K562 (cell line): ENCODE results near the gene WWP2.

Source experiments
- MTF1 ChIP-seq: fragments of 250-450 bp; sonication (Bioruptor Pico); IDR thresholded peaks from 2 replicates; pipeline ENCODE4 v1.9.0; 2021; ENCODE audit warnings: moderate library complexity, mild to moderate bottlenecking, inconsistent platforms, borderline replicate concordance
- TF ChIP-seq, protein P1 (sequence below), 3 experiments: IDR thresholded peaks in 2 of 3; conservative IDR thresholded peaks in 1 of 3; 2 replicates each; pipeline ENCODE4 v1.5.1; 2011 to 2012; ENCODE audit warnings: low read length in 3 of 3, mild to moderate bottlenecking in 3 of 3, control low read depth in 2 of 3, improper control_type of control experiment in 1 of 3, inconsistent platforms in 1 of 3, low read depth in 1 of 3, mixed read lengths in 1 of 3, moderate library complexity in 1 of 3; ENCODE audit not compliant: insufficient read depth in 2 of 3

DNA sequence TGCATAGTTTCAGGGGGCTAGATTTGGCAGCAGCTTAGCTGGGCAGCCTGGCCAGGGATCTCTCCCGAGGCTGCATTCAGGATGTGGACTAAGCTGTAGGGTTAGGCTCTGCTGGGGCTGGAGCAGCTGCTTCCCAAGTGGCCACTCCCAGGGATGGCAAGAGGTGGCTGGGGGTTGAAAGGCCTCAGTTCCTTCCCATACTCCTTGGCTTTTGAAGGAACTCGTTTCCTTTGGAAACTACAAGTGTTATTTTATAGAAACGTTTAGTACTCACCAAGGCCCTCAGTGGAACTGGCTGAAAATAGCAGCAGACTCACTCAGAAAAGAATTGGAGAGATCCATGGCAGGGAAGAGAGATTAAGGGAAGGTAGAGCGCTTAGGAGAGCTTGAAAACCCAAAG is 76.4 kb downstream of the WWP2 start:
- TF ChIP-seq MTF1 (CRISPR knock-in tag): no peak
- TF ChIP-seq, protein P1, sequence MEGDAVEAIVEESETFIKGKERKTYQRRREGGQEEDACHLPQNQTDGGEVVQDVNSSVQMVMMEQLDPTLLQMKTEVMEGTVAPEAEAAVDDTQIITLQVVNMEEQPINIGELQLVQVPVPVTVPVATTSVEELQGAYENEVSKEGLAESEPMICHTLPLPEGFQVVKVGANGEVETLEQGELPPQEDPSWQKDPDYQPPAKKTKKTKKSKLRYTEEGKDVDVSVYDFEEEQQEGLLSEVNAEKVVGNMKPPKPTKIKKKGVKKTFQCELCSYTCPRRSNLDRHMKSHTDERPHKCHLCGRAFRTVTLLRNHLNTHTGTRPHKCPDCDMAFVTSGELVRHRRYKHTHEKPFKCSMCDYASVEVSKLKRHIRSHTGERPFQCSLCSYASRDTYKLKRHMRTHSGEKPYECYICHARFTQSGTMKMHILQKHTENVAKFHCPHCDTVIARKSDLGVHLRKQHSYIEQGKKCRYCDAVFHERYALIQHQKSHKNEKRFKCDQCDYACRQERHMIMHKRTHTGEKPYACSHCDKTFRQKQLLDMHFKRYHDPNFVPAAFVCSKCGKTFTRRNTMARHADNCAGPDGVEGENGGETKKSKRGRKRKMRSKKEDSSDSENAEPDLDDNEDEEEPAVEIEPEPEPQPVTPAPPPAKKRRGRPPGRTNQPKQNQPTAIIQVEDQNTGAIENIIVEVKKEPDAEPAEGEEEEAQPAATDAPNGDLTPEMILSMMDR (IDR thresholded peaks at IDR 0.05 in 2 of 3, conservative IDR thresholded peaks at IDR 0.05 in 1 of 3; ENCODE audit: insufficient read depth in 2 of 3, low read depth in 1 of 3, low read length in 3 of 3): no peak
